Liver (tissue), 3 donors: ENCODE results near the gene CACTIN.
"Not testable (repeated sequence)": the region's sequence is repeated elsewhere in the genome, so short reads cannot be mapped to it uniquely, and the experiment has no call there.

Experiments used
- ATF3 ChIP-seq: IDR thresholded peaks from 2 replicates; pipeline ENCODE4 v1.6.1; 2016; ENCODE audit warnings: antibody characterized with exemption
- CTCF ChIP-seq: fragments of 150-350 bp; IDR thresholded peaks from 2 replicates; pipeline ENCODE4 v1.5.1; 2017; ENCODE audit warnings: improper control_type of control experiment, low read depth, low read length; ENCODE audit not compliant: missing input control
- EGR1 ChIP-seq, 2 donors: IDR thresholded peaks; 2 replicates each; pipeline ENCODE4 v1.6.1; 2016 to 2018; ENCODE audit warnings: antibody characterized with exemption in 2 of 2, low read depth in 2 of 2
- FOXA1 ChIP-seq: IDR thresholded peaks from 2 replicates; pipeline ENCODE4 v1.6.1; 2016; ENCODE audit warnings: antibody characterized with exemption
- FOXA2 ChIP-seq: IDR thresholded peaks from 2 replicates; pipeline ENCODE4 v1.6.1; 2016; ENCODE audit warnings: antibody characterized with exemption
- JUND ChIP-seq, 2 donors: IDR thresholded peaks; 2 replicates each; pipeline ENCODE4 v1.6.1; 2016; ENCODE audit warnings: antibody characterized with exemption in 2 of 2
- MAX ChIP-seq: IDR thresholded peaks from 2 replicates; pipeline ENCODE4 v1.6.1; 2016; ENCODE audit warnings: antibody characterized with exemption
- RAD21 ChIP-seq, 2 donors: IDR thresholded peaks; 2 replicates each; pipeline ENCODE4 v1.6.1; 2016; ENCODE audit warnings: antibody characterized with exemption in 2 of 2, mild to moderate bottlenecking in 2 of 2
- REST ChIP-seq: IDR thresholded peaks from 2 replicates; pipeline ENCODE4 v1.6.1; 2016; ENCODE audit warnings: antibody characterized with exemption, mild to moderate bottlenecking
- SP1 ChIP-seq: IDR thresholded peaks from 2 replicates; pipeline ENCODE4 v1.6.1; 2018; ENCODE audit warnings: antibody characterized with exemption, mild to moderate bottlenecking
- TAF1 ChIP-seq: conservative IDR thresholded peaks from 2 replicates; pipeline ENCODE4 v1.6.1; 2016; ENCODE audit warnings: antibody characterized with exemption, mild to moderate bottlenecking
- YY1 ChIP-seq: IDR thresholded peaks from 2 replicates; pipeline ENCODE4 v1.6.1; 2016; ENCODE audit warnings: antibody characterized with exemption, mild to moderate bottlenecking
- ZBTB33 ChIP-seq: IDR thresholded peaks from 2 replicates; pipeline ENCODE4 v1.6.1; 2016; ENCODE audit warnings: antibody characterized with exemption
- donor health status: healthy.
- donor health status: healthy.

- not testable (repeated sequence) for TF ChIP-seq SP1; CTCF; FOXA1; ATF3; YY1; RAD21 (IDR thresholded peaks at IDR 0.05); JUND (IDR thresholded peaks at IDR 0.05); MAX; FOXA2; ZBTB33; REST; EGR1 (IDR thresholded peaks at IDR 0.05; ENCODE audit: low read depth in 2 of 2); TAF1
These were observed 42.4 kb downstream of the CACTIN start for GRCh38 chr19:3584036-3584802.
